GM23338 (cell line): ENCODE data around the gene CRYGD. TPM values are rescaled to one million over a fixed set of nuclear protein-coding genes. Genes with fewer than 3 reads are reported as not detected.

Experiments
- ATAC-seq: fragments of 200-7000 bp; cut with Tn5 transposase; 3 replicates; pipeline ENCODE4 v1.9.1; 2020
- DNase-seq: peaks from one replicate; pipeline ENCODE4 v3.0.0-alpha.2; 2015; ENCODE audit warnings: low spot score
- H2AFZ ChIP-seq: fragments of 200-600 bp; sonication (generic); 2 replicates; pipeline ENCODE4 v1.8.0; 2016; ENCODE audit warnings: antibody characterized with exemption, mild to moderate bottlenecking, moderate library complexity
- H3F3A ChIP-seq: fragments of 200-600 bp; sonication (generic); replicated peaks from 2 replicates; pipeline ENCODE4 v1.8.0; 2017; ENCODE audit warnings: antibody characterized with exemption, mixed run types, low read depth
- H3K27ac ChIP-seq: fragments of 200-600 bp; sonication (generic); 2 replicates; pipeline ENCODE4 v1.6.1; 2016; ENCODE audit warnings: low read depth
- H3K27me3 ChIP-seq: fragments of 200-600 bp; sonication (generic); 2 replicates; pipeline ENCODE4 v1.8.0; 2016; ENCODE audit warnings: mild to moderate bottlenecking, mixed run types, moderate library complexity; ENCODE audit not compliant: insufficient read depth
- H3K36me3 ChIP-seq: fragments of 200-600 bp; sonication (generic); 2 replicates; pipeline ENCODE4 v1.8.0; 2016; ENCODE audit warnings: mild to moderate bottlenecking; ENCODE audit not compliant: insufficient read depth
- H3K4me1 ChIP-seq: fragments of 200-600 bp; sonication (generic); 2 replicates; pipeline ENCODE4 v1.8.0; 2016; ENCODE audit warnings: mild to moderate bottlenecking, moderate library complexity; ENCODE audit not compliant: insufficient read depth
- H3K4me2 ChIP-seq: fragments of 200-600 bp; sonication (generic); 2 replicates; pipeline ENCODE4 v1.7.1; 2017; ENCODE audit warnings: mixed run types
- H3K4me3 ChIP-seq: fragments of 200-600 bp; sonication (generic); 2 replicates; pipeline ENCODE4 v1.6.1; 2016; ENCODE audit warnings: mixed run types
- H3K79me2 ChIP-seq: fragments of 200-600 bp; sonication (generic); replicated peaks from 2 replicates; pipeline ENCODE4 v1.8.0; 2017; ENCODE audit warnings: mild to moderate bottlenecking; ENCODE audit not compliant: insufficient read depth
- H3K9me2 ChIP-seq: fragments of 200-600 bp; sonication (generic); 2 replicates; pipeline ENCODE4 v1.8.0; 2017; ENCODE audit not compliant: insufficient read depth
- H4K20me1 ChIP-seq: fragments of 200-600 bp; sonication (generic); replicated peaks from 2 replicates; pipeline ENCODE4 v1.8.0; 2017; ENCODE audit warnings: mild to moderate bottlenecking; ENCODE audit not compliant: insufficient read depth
- H3K27ac Mint-ChIP-seq: 2 replicates; pipeline ENCODE4 v1.8.0; 2020; ENCODE audit warnings: inconsistent platforms, mild to moderate bottlenecking, moderate library complexity, mixed read lengths
- H3K27me3 Mint-ChIP-seq: 3 replicates; pipeline ENCODE4 v1.8.0; 2022; ENCODE audit warnings: low read depth, mild to moderate bottlenecking, moderate library complexity, mixed read lengths, inconsistent platforms; ENCODE audit not compliant: insufficient read depth, poor library complexity
- H3K36me3 Mint-ChIP-seq: 3 replicates; pipeline ENCODE4 v1.8.0; 2021; ENCODE audit warnings: low read depth, mild to moderate bottlenecking, inconsistent platforms, moderate library complexity, mixed read lengths
- H3K4me1 Mint-ChIP-seq: 3 replicates; pipeline ENCODE4 v1.8.0; 2020; ENCODE audit warnings: mild to moderate bottlenecking, inconsistent platforms, mixed read lengths
- H3K4me3 Mint-ChIP-seq: 3 replicates; pipeline ENCODE4 v1.8.0; 2021; ENCODE audit warnings: moderate library complexity, mild to moderate bottlenecking, inconsistent platforms, mixed read lengths
- H3K9me3 Mint-ChIP-seq: 3 replicates; pipeline ENCODE4 v1.8.0; 2020; ENCODE audit warnings: moderate library complexity, mild to moderate bottlenecking, inconsistent platforms, mixed read lengths
- CTCF ChIP-seq, 2 experiments: fragments of 200-600 bp in 1 of 2; sonication (generic) in 1 of 2; conservative IDR thresholded peaks; 2 replicates each; pipeline versions ENCODE4 v1.5.1 to v1.6.1; 2016 to 2017; ENCODE audit warnings: antibody characterized with exemption in 2 of 2, low read depth in 2 of 2, mild to moderate bottlenecking in 2 of 2, moderate library complexity in 1 of 2
- ETS1 ChIP-seq: IDR thresholded peaks from 2 replicates; pipeline ENCODE4 v1.6.1; 2016; ENCODE audit warnings: antibody characterized with exemption
- EZH2 ChIP-seq: fragments of 200-600 bp; sonication (generic); IDR thresholded peaks from one replicate; pipeline ENCODE4 v1.8.0; 2017; ENCODE audit warnings: antibody characterized with exemption, mild to moderate bottlenecking, low read depth; ENCODE audit not compliant: unreplicated experiment
- EZH2phosphoT487 ChIP-seq: fragments of 200-600 bp; sonication (generic); IDR thresholded peaks from one replicate; pipeline ENCODE4 v1.8.1; 2018; ENCODE audit warnings: antibody characterized with exemption; ENCODE audit not compliant: unreplicated experiment
- JUNB ChIP-seq: IDR thresholded peaks from one replicate; pipeline ENCODE4 v1.6.1; 2016; ENCODE audit warnings: antibody characterized with exemption; ENCODE audit not compliant: unreplicated experiment
- NANOG ChIP-seq: IDR thresholded peaks from 2 replicates; pipeline ENCODE4 v1.6.1; 2016; ENCODE audit warnings: antibody characterized with exemption, borderline replicate concordance
- POLR2AphosphoS5 ChIP-seq: IDR thresholded peaks from 2 replicates; pipeline ENCODE4 v1.6.1; 2016; ENCODE audit warnings: antibody characterized with exemption, low read depth
- REST ChIP-seq: IDR thresholded peaks from one replicate; pipeline ENCODE4 v1.6.1; 2018; ENCODE audit warnings: antibody characterized with exemption; ENCODE audit not compliant: unreplicated experiment
- STAT1 ChIP-seq: IDR thresholded peaks from one replicate; pipeline ENCODE4 v1.6.1; 2016; ENCODE audit warnings: antibody characterized with exemption; ENCODE audit not compliant: unreplicated experiment
- ZNF114 ChIP-seq: fragments of 250-450 bp; sonication (Bioruptor Pico); IDR thresholded peaks from 2 replicates; pipeline ENCODE4 v1.5.0; 2020; ENCODE audit warnings: mild to moderate bottlenecking, moderate library complexity
- ZNF331 ChIP-seq: fragments of 250-450 bp; sonication (Bioruptor Pico); IDR thresholded peaks from 2 replicates; pipeline ENCODE4 v1.5.0; 2020; ENCODE audit warnings: low read depth, mild to moderate bottlenecking, moderate library complexity
- ZNF462 ChIP-seq: fragments of 250-450 bp; sonication (Bioruptor Pico); IDR thresholded peaks from 2 replicates; pipeline ENCODE4 v1.5.0; 2020; ENCODE audit warnings: mild to moderate bottlenecking, moderate library complexity
- polyA plus RNA-seq: library from polyadenylated mRNA; unstranded; fragments of >200 nt; fragmentation: Nextera tagmentation; extraction: Ambion mirVana; gene quantifications from 2 replicates; pipeline ENCODE4 v1.2.1, GENCODE V29; 2016
- total RNA-seq: library from RNA; depleted of rRNA; stranded (reverse); fragments of >200 nt; shearing (Covaris generic); gene quantifications from 2 replicates; pipeline ENCODE4 v1.2.3, GENCODE V29; 2014

CRYGD gene
- total and polyA plus RNA-seq, 2 experiments from 2014 or later = 3.4 to 23.9 TPM

GRCh38 chr2:208142240-208142924, 18.1 kb upstream of the CRYGD start (continued):
- no peak for TF ChIP-seq CTCF (conservative IDR thresholded peaks at IDR 0.05; ENCODE audit: low read depth in 2 of 2)
- no peak for TF ChIP-seq STAT1
- no peak for TF ChIP-seq EZH2phosphoT487
- TF ChIP-seq POLR2AphosphoS5 = no peak
- TF ChIP-seq EZH2 = no peak

- H3K27ac ChIP-seq = no peak overlapping the region
- H3K4me3 ChIP-seq = no peak overlapping the region
- peaks cover 19% of the 10 kb centered on the region for H3K4me1 ChIP-seq
- H3K4me3 Mint-ChIP-seq = no peak overlapping the region
- no peaks in the 10 kb centered on the region for H3F3A ChIP-seq
- H4K20me1 ChIP-seq = no peaks in the 10 kb centered on the region
- peak overlapping the region; percentile 89 for H2AFZ ChIP-seq
- no peak for ATAC-seq
- H3K9me3 Mint-ChIP-seq = peaks cover 27% of the 10 kb centered on the region
- TF ChIP-seq NANOG (no peak), ZNF331 (CRISPR knock-in tag) (no peak), EZH2 (no peak), JUNB (no peak), ETS1 (no peak), POLR2AphosphoS5 (no peak), ZNF114 (CRISPR knock-in tag) (no peak), REST (no peak), STAT1 (no peak), ZNF462 (CRISPR knock-in tag) (no peak), EZH2phosphoT487 (no peak)
- no peaks in the 10 kb centered on the region for H3K27me3 ChIP-seq
- peaks cover 26% of the 10 kb centered on the region for H3K36me3 Mint-ChIP-seq
- H3K36me3 ChIP-seq = no peaks in the 10 kb centered on the region
- no peak for DNase-seq
- H3K79me2 ChIP-seq = no peaks in the 10 kb centered on the region
- H3K4me1 Mint-ChIP-seq = peaks cover 15% of the 10 kb centered on the region
- H3K27ac Mint-ChIP-seq = no peak overlapping the region
- no peak overlapping the region for H3K4me2 ChIP-seq
- no peaks in the 10 kb centered on the region for H3K27me3 Mint-ChIP-seq
- no peaks in the 10 kb centered on the region for H3K9me2 ChIP-seq
These were observed 15.1 kb upstream of the CRYGD start for GRCh38 chr2:208139447-208139846.
